Natural killer cell treated with Interleukin-12 subunit alpha and Interleukin-12 subunit beta and Interleukin-15 and Interleukin-18, amount 100 ng/mL, for 72 hours (primary cell): ENCODE measurements around the gene CTNND1. TPM values are rescaled to one million over a fixed set of nuclear protein-coding genes. Genes with fewer than 3 reads are reported as not detected.
"Not testable (repeated sequence)": the region's sequence is repeated elsewhere in the genome, so short reads cannot be mapped to it uniquely, and the experiment has no call there.

Source experiments
- ATAC-seq, 2 donors: fragments of 150-1000 bp; cut with Tn5 transposase in 1 of 2; sonication (Bioruptor Pico), chemical (Tn5 transposase) in 1 of 2; 2 replicates each; pipeline ENCODE4 v1.10.0; 2021
- DNase-seq: peaks from one replicate; pipeline ENCODE4 v3.0.0; 2022; ENCODE audit warnings: low spot score
- H3K27ac Mint-ChIP-seq, 2 donors: 1 replicate in 1 of 2; 2 replicates in 1 of 2; pipeline ENCODE4 v1.8.0; 2022; ENCODE audit warnings: mixed read lengths in 2 of 2, mild to moderate bottlenecking in 1 of 2, moderate library complexity in 1 of 2
- H3K27me3 Mint-ChIP-seq, 2 donors: 1 replicate in 1 of 2; 2 replicates in 1 of 2; pipeline ENCODE4 v1.8.0; 2022; ENCODE audit warnings: mixed read lengths in 2 of 2
- H3K36me3 Mint-ChIP-seq: one replicate; pipeline ENCODE4 v1.8.0; 2022; ENCODE audit warnings: mixed read lengths
- H3K4me1 Mint-ChIP-seq, 2 donors: 1 replicate in 1 of 2; 2 replicates in 1 of 2; pipeline ENCODE4 v1.8.0; 2022; ENCODE audit warnings: low read depth in 2 of 2, mixed read lengths in 2 of 2, mild to moderate bottlenecking in 1 of 2
- H3K4me3 Mint-ChIP-seq: one replicate; pipeline ENCODE4 v1.8.0; 2022; ENCODE audit warnings: mixed read lengths
- H3K9me3 Mint-ChIP-seq: 2 replicates; pipeline ENCODE4 v1.8.0; 2022; ENCODE audit warnings: mixed read lengths
- total RNA-seq, 2 donors: library from RNA; stranded (reverse); gene quantifications; one replicate each; pipeline ENCODE4 v1.2.3, GENCODE V29; 2022

The CTNND1 gene
- total RNA-seq, 2 donors from 2014 or later = 9.2 to 10.6 TPM

GRCh38 chr11:57818812-57819211, 57.2 kb downstream of the CTNND1 start:
- Mint-ChIP-seq H3K36me3 (peaks cover 6% of the 10 kb centered on the region), H3K4me3 (no peak overlapping the region), H3K9me3 (no peaks in the 10 kb centered on the region), H3K27ac (no peak overlapping the region), H3K27me3 (peaks cover 2 to 13% of the 10 kb centered on the region in 2 donors), H3K4me1 (peaks cover 6 to 13% of the 10 kb centered on the region in 2 donors)
- DNase-seq (no peak), ATAC-seq (no peak)

DNA sequence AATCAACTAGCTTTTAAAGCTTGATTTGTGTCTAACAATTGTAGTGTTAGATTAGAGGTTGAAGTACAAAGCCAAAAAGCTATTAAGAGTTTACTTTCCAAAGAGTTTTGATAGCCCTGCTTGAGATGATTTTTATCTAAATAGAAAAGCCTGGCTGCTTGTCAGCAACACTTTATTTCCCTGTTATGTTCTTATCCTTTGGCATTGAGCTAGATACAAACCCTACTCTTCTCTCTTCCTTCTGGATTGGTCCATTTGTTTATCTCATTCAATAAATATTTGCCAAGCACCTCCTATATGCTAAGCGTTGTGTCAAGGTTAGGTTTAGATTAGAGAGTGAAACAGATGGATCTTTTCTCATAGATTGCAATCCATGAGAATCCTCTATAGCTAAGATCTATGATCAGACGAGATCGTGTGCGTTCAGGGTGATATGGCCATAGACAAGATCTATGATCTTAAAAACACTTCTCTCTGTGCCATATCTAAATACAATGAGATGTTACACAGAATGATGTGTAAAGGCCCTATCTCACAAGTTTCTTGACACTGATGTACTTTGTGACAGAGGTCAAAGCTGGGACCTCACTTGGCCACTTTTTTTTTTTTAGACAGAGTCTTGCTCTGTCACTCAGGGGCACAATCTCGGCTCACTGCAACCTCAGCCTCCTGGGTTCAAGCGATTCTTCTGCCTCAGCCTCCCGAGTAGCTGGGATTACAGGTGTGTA, 57.8 kb downstream of the CTNND1 start:
- Mint-ChIP-seq H3K9me3 (no peaks in the 10 kb centered on the region), H3K27ac (no peak overlapping the region), H3K4me3 (no peak overlapping the region), H3K4me1 (peaks cover 6 to 13% of the 10 kb centered on the region in 2 donors), H3K27me3 (peaks cover 4 to 16% of the 10 kb centered on the region in 2 donors), H3K36me3 (peaks cover 5% of the 10 kb centered on the region)
- DNase-seq (no peak), ATAC-seq (no peak)

DNA sequence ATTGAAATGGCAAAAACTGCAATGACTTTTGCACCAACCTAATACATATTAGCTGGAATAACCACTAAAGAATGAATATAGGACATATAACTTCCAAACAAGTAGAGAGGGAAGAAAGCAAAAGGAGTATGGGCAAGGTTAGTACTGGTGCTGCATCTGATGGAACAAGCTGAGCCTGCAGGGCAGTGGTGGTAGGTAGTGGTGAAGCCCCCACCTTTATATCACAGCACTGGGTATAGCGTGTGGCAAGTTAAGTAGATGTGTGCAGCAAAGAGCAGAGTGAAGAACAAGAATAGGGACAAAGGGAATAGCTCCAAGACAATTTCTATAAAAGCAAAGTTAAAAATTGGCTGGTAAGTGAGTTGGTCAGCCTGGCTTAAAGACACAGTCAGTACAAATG, 62.3 kb downstream of the CTNND1 start:
- no peak overlapping the region for H3K27ac Mint-ChIP-seq
- no peaks in the 10 kb centered on the region for H3K4me1 Mint-ChIP-seq
- DNase-seq (no peak), ATAC-seq (no peak)
- H3K36me3 Mint-ChIP-seq = no peaks in the 10 kb centered on the region
- peaks cover 10 to 24% of the 10 kb centered on the region in 2 donors for H3K27me3 Mint-ChIP-seq
- H3K9me3 Mint-ChIP-seq = no peaks in the 10 kb centered on the region
- H3K4me3 Mint-ChIP-seq = no peak overlapping the region

DNA sequence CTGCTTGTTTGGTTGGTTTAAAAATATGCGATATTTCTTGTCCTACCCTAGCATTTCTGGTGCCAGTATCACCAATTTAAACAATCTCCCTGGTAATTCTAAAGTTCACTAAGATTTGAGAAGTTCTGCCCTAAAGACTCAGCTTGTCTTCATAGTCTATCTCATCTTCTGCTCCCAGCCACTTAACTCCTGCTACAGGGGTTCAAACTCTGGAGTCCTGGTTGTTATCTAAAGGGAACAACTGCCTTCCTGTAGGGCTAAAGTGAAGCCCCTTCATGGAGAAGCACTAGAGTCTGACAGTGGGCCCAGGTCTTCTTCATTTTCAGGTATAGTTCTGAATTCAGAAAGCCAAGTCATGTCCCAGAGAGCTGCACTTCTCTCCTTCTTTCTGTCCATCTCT, 73.2 kb downstream of the CTNND1 start:
- H3K36me3 Mint-ChIP-seq = no peaks in the 10 kb centered on the region
- H3K4me3 Mint-ChIP-seq = no peak overlapping the region
- H3K9me3 Mint-ChIP-seq = no peaks in the 10 kb centered on the region
- DNase-seq (no peak), ATAC-seq (no peak)
- H3K27ac Mint-ChIP-seq = no peak overlapping the region
- no peaks in the 10 kb centered on the region for H3K4me1 Mint-ChIP-seq
- peaks cover 26 to 55% of the 10 kb centered on the region in 2 donors for H3K27me3 Mint-ChIP-seq

DNA sequence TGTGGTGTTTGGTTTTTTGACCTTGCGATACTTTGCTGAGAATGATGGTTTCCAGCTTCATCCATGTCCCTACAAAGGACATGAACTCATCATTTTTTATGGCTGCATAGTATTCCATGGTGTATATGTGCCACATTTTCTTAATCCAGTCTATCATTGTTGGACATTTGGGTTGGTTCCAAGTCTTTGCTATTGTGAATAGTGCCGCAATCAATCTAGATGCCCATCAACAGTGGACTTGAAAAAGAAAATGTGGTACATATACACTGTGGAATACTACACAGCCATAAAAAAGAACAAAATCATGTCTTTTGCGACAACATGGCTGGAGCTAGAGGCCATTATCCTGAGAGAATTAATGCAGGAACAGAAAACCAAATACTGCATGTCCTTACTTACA, 77.0 kb downstream of the CTNND1 start:
- not testable (repeated sequence) for H3K4me3 Mint-ChIP-seq, H3K27ac Mint-ChIP-seq, DNase-seq, H3K36me3 Mint-ChIP-seq, H3K9me3 Mint-ChIP-seq, H3K4me1 Mint-ChIP-seq, ATAC-seq
- H3K27me3 Mint-ChIP-seq = peaks cover 16 to 28% of the 10 kb centered on the region in 2 donors

DNA sequence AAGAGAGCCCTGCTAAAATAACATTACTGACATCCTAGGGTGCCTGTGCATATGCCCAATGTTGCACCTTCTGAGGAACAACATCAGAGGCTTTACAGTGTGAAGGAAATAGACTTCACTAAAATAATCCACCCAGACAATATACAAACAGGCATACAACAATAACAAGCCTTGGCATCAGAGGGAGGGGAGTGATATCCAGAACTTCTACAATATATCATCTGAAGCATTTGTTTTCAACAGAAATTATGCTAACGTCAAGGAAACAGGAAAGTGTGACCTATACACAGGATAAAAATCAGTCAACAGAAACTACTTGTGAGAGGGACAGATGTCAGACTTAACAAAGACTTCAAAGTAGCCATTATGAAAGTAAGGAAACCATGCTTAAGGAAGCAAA, 81.3 kb downstream of the CTNND1 start:
- ATAC-seq = no peak
- DNase-seq = no peak
- H3K4me1 Mint-ChIP-seq = no peaks in the 10 kb centered on the region
- no peak overlapping the region for H3K4me3 Mint-ChIP-seq
- no peak overlapping the region for H3K27ac Mint-ChIP-seq
- no peaks in the 10 kb centered on the region for H3K9me3 Mint-ChIP-seq
- no peaks in the 10 kb centered on the region for H3K36me3 Mint-ChIP-seq
- H3K27me3 Mint-ChIP-seq = no peaks in the 10 kb centered on the region

GRCh38 chr11:57867966-57868365, 106.4 kb downstream of the CTNND1 start:
- no peaks in the 10 kb centered on the region for H3K36me3 Mint-ChIP-seq
- no peak for ATAC-seq

DNA sequence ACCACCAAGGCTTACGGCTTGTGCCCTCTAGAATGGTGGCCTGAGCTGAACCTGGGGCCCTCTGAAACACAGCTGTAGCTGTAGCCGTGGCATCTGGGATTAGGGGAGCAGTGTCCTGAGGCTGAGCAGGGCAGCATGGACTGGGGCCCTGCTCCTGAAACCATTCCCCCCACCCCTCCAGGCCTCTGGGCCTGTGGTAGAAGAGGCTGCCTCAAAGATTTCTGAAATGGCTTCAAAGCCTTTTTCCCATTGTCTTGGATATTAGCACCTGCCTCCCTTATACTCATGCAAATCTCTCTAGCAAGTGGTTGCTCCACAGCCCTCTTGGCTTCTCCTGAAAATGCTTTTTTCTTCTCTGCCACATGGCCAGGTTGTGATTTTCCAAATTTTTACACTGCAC, 106.9 kb downstream of the CTNND1 start:
- Mint-ChIP-seq H3K36me3 (no peaks in the 10 kb centered on the region), H3K4me1 (no peaks in the 10 kb centered on the region), H3K27ac (no peak overlapping the region), H3K27me3 (peaks cover 15 to 22% of the 10 kb centered on the region in 2 donors), H3K9me3 (no peaks in the 10 kb centered on the region), H3K4me3 (no peak overlapping the region)
- ATAC-seq (no peak), DNase-seq (no peak)

More at GRCh38 chr11:57867966-57868365, 106.4 kb downstream of the CTNND1 start:
- H3K27me3 Mint-ChIP-seq = peaks cover 15 to 22% of the 10 kb centered on the region in 2 donors
- no peak for DNase-seq
- H3K9me3 Mint-ChIP-seq = no peaks in the 10 kb centered on the region
- no peak overlapping the region for H3K4me3 Mint-ChIP-seq
- H3K27ac Mint-ChIP-seq = no peak overlapping the region
- H3K4me1 Mint-ChIP-seq = no peaks in the 10 kb centered on the region

Other genes with a start within 250 kb of the CTNND1 start
- 10 to 100 TPM in 1 of 2 donors, 1 to 10 TPM in 1; 4.2 to 16.5 TPM for gene SLC43A1, start 246.1 kb upstream of the CTNND1 start, total RNA-seq
- gene TIMM10, start 231.0 kb upstream of the CTNND1 start, total RNA-seq = 100 to 1,000 TPM in 1 of 2 donors, 10 to 100 TPM in 1; 77.6 to 131 TPM
- not detected for gene SMTNL1, start 224.2 kb upstream of the CTNND1 start, total RNA-seq
- gene UBE2L6, start 194.1 kb upstream of the CTNND1 start, total RNA-seq = 100 to 1,000 TPM in 1 of 2 donors, 10 to 100 TPM in 1; 87.8 to 101 TPM
- gene SERPING1, start 164.1 kb upstream of the CTNND1 start, total RNA-seq = not detected
- gene YPEL4, start 111.9 kb upstream of the CTNND1 start, total RNA-seq = not detected
- 10 to 100 TPM; 16.5 to 23.0 TPM for gene CLP1, start 104.0 kb upstream of the CTNND1 start, total RNA-seq
- gene ZDHHC5, start 93.7 kb upstream of the CTNND1 start, total RNA-seq = 10 to 100 TPM; 66.2 to 91.9 TPM
- 10 to 100 TPM in 1 of 2 donors, 1 to 10 TPM in 1; 7.0 to 17.0 TPM for gene MED19, start 49.6 kb upstream of the CTNND1 start, total RNA-seq
- 10 to 100 TPM; 77.3 to 96.9 TPM for gene TMX2, start 49.2 kb upstream of the CTNND1 start, total RNA-seq
- gene SELENOH, start 20.3 kb upstream of the CTNND1 start, total RNA-seq = 100 to 1,000 TPM; 141 to 178 TPM
- not detected for gene BTBD18, start 10.0 kb upstream of the CTNND1 start, total RNA-seq